Neuronal stem cell (in vitro differentiated cells): ENCODE data around the gene DPH7.
A peak's percentile ranks its signal among the peaks of the same experiment; 100 is the strongest.

Experiments used
- DNase-seq: peaks from one replicate; pipeline ENCODE4 v3.0.0-alpha.2; 2013; ENCODE audit warnings: low spot score
- H2AFZ ChIP-seq: one replicate; pipeline ENCODE4 v1.6.1; 2013; ENCODE audit warnings: mild to moderate bottlenecking, low read length, inconsistent platforms
- H2AK5ac ChIP-seq: 2 replicates; pipeline ENCODE4 v1.6.1; 2013; ENCODE audit warnings: low read depth, mild to moderate bottlenecking, inconsistent platforms, low read length, moderate library complexity, mixed read lengths
- H2BK120ac ChIP-seq: 2 replicates; pipeline ENCODE4 v1.6.1; 2013; ENCODE audit warnings: low read depth, mild to moderate bottlenecking, inconsistent platforms, low read length, moderate library complexity, mixed read lengths
- H2BK12ac ChIP-seq: one replicate; pipeline ENCODE4 v1.6.1; 2013; ENCODE audit warnings: low read length, inconsistent platforms
- H2BK15ac ChIP-seq: 2 replicates; pipeline ENCODE4 v1.6.1; 2013; ENCODE audit warnings: mild to moderate bottlenecking, low read length, inconsistent platforms, mixed read lengths
- H2BK5ac ChIP-seq: one replicate; pipeline ENCODE4 v1.6.1; 2013; ENCODE audit warnings: inconsistent platforms, mild to moderate bottlenecking, low read length, moderate library complexity
- H3K14ac ChIP-seq: one replicate; pipeline ENCODE4 v1.6.1; 2013; ENCODE audit warnings: low read length, inconsistent platforms
- H3K18ac ChIP-seq: 2 replicates; pipeline ENCODE4 v1.6.1; 2013; ENCODE audit warnings: low read length, inconsistent platforms
- H3K23ac ChIP-seq: 2 replicates; pipeline ENCODE4 v1.6.1; 2013; ENCODE audit warnings: low read depth, mild to moderate bottlenecking, mixed read lengths, low read length, inconsistent platforms; ENCODE audit not compliant: poor library complexity
- H3K27ac ChIP-seq: replicated peaks from 3 replicates; pipeline ENCODE4 v1.5.1; 2013; ENCODE audit warnings: low read length, inconsistent platforms
- H3K27me3 ChIP-seq, 3 experiments: 2 replicates each; pipeline ENCODE4 v1.6.1; 2013; ENCODE audit warnings: low read length in 3 of 3, mild to moderate bottlenecking in 2 of 3, inconsistent platforms in 1 of 3, low read depth in 1 of 3, mixed read lengths in 1 of 3, moderate library complexity in 1 of 3; ENCODE audit not compliant: control insufficient read depth in 3 of 3, insufficient read depth in 3 of 3
- H3K36me3 ChIP-seq, 2 donors: replicated peaks in 1 of 2; 2 replicates each; pipeline ENCODE4 v1.6.1; 2013; ENCODE audit warnings: low read length in 2 of 2; ENCODE audit not compliant: control insufficient read depth in 2 of 2, insufficient read depth in 2 of 2
- H3K4ac ChIP-seq: 2 replicates; pipeline ENCODE4 v1.6.1; 2013; ENCODE audit warnings: inconsistent platforms, mild to moderate bottlenecking, low read length, moderate library complexity
- H3K4me1 ChIP-seq, 2 donors: 1 replicate in 1 of 2; 2 replicates in 1 of 2; pipeline ENCODE4 v1.6.1; 2013; ENCODE audit warnings: low read length in 2 of 2, low read depth in 1 of 2; ENCODE audit not compliant: control insufficient read depth in 2 of 2, insufficient read depth in 1 of 2
- H3K4me2 ChIP-seq: one replicate; pipeline ENCODE4 v1.6.1; 2013; ENCODE audit warnings: mild to moderate bottlenecking, low read length, inconsistent platforms; ENCODE audit not compliant: insufficient read depth, poor library complexity, severe bottlenecking
- H3K4me3 ChIP-seq, 2 donors: 2 replicates each; pipeline ENCODE4 v1.5.1; 2013; ENCODE audit warnings: low read length in 2 of 2, mild to moderate bottlenecking in 2 of 2, inconsistent platforms in 1 of 2, moderate library complexity in 1 of 2
- H3K79me1 ChIP-seq: one replicate; pipeline ENCODE4 v1.6.1; 2013; ENCODE audit warnings: low read depth, mild to moderate bottlenecking, inconsistent platforms, low read length, moderate library complexity
- H3K9ac ChIP-seq: one replicate; pipeline ENCODE4 v1.6.1; 2013; ENCODE audit warnings: mild to moderate bottlenecking, low read depth, low read length, inconsistent platforms; ENCODE audit not compliant: poor library complexity
- H3K9me3 ChIP-seq, 2 donors: replicated peaks in 1 of 2; 2 replicates each; pipeline versions ENCODE3 to v1.6.1; 2013; ENCODE audit warnings: low read length in 2 of 2, mild to moderate bottlenecking in 2 of 2, inconsistent platforms in 1 of 2, low read depth in 1 of 2, mixed read lengths in 1 of 2, moderate library complexity in 1 of 2; ENCODE audit not compliant: control insufficient read depth in 2 of 2, insufficient read depth in 1 of 2
- H4K8ac ChIP-seq: one replicate; pipeline ENCODE4 v1.6.1; 2013; ENCODE audit warnings: low read depth, mild to moderate bottlenecking, inconsistent platforms, low read length, moderate library complexity
- H4K91ac ChIP-seq: one replicate; pipeline ENCODE4 v1.6.1; 2013; ENCODE audit warnings: low read length, low read depth, mild to moderate bottlenecking, inconsistent platforms; ENCODE audit not compliant: poor library complexity
- WGBS, 2 donors: extraction: QIAGEN DNeasy Blood & Tissue Kit; methylation state at CpG; one replicate each; pipeline ENCODE4 v1.1.7; 2013; ENCODE audit warnings: missing lambda C conversion rate in 2 of 2, mixed read lengths in 1 of 2; ENCODE audit not compliant: insufficient read length in 2 of 2, insufficient replicate concordance in 1 of 2; ENCODE audit errors: extremely low coverage in 2 of 2; 5-methylcytosine and 5-hydroxymethylcytosine counted together

Gene DPH7

GRCh38 chr9:137564134-137564533, 14.6 kb downstream of the DPH7 start:
- H3K27ac ChIP-seq, result no peak overlapping the region
- H3K79me1 ChIP-seq, result peaks cover 3% of the 10 kb centered on the region
- H3K23ac ChIP-seq, result no peak overlapping the region
- no peaks in the 10 kb centered on the region for H3K27me3 ChIP-seq
- no peak overlapping the region for H3K9ac ChIP-seq
- H3K4me3 ChIP-seq, result peak overlapping the region in 1 of 2 donors; percentile 43
- no peak overlapping the region for H4K8ac ChIP-seq
- H2BK120ac ChIP-seq, result no peak overlapping the region
- H3K14ac ChIP-seq, result no peak overlapping the region
- no peaks in the 10 kb centered on the region for H3K4me1 ChIP-seq
- no peak overlapping the region for H2AFZ ChIP-seq
- H2AK5ac ChIP-seq, result no peak overlapping the region
- H3K18ac ChIP-seq, result no peak overlapping the region
- no peak overlapping the region for H2BK12ac ChIP-seq
- no peak overlapping the region for H2BK15ac ChIP-seq
- peaks cover 0 to 2% of the 10 kb centered on the region in 2 donors for H3K9me3 ChIP-seq
- H3K36me3 ChIP-seq, result peaks cover 25 to 55% of the 10 kb centered on the region in 2 donors
- H3K4me2 ChIP-seq, result no peak overlapping the region
- H2BK5ac ChIP-seq, result no peak overlapping the region
- H3K4ac ChIP-seq, result no peak overlapping the region
- DNase-seq, result no peak
- H4K91ac ChIP-seq, result no peak overlapping the region
- no CpG with 5 or more reads among the region's 10 CpGs for WGBS, 2 donors

GRCh38 chr9:137558127-137558526, 20.6 kb downstream of the DPH7 start:
- Histone ChIP-seq H3K23ac (no peak overlapping the region), H2BK12ac (no peak overlapping the region), H3K4me1 (no peaks in the 10 kb centered on the region), H3K14ac (no peak overlapping the region), H3K9me3 (peaks cover 0 to 2% of the 10 kb centered on the region in 2 donors), H3K18ac (no peak overlapping the region), H3K4me2 (no peak overlapping the region), H2AK5ac (no peak overlapping the region), H3K9ac (no peak overlapping the region), H4K91ac (no peak overlapping the region), H4K8ac (no peak overlapping the region), H2BK15ac (no peak overlapping the region), H3K4ac (no peak overlapping the region), H3K27ac (no peak overlapping the region), H3K36me3 (peaks cover 33 to 76% of the 10 kb centered on the region in 2 donors), H3K27me3 (no peaks in the 10 kb centered on the region), H3K79me1 (peaks cover 2% of the 10 kb centered on the region), H2BK5ac (no peak overlapping the region), H2AFZ (no peak overlapping the region), H3K4me3 (no peak overlapping the region), H2BK120ac (no peak overlapping the region)
- DNase-seq, result no peak
- no CpG with 5 or more reads among the region's 4 CpGs for WGBS, 2 donors

DNA sequence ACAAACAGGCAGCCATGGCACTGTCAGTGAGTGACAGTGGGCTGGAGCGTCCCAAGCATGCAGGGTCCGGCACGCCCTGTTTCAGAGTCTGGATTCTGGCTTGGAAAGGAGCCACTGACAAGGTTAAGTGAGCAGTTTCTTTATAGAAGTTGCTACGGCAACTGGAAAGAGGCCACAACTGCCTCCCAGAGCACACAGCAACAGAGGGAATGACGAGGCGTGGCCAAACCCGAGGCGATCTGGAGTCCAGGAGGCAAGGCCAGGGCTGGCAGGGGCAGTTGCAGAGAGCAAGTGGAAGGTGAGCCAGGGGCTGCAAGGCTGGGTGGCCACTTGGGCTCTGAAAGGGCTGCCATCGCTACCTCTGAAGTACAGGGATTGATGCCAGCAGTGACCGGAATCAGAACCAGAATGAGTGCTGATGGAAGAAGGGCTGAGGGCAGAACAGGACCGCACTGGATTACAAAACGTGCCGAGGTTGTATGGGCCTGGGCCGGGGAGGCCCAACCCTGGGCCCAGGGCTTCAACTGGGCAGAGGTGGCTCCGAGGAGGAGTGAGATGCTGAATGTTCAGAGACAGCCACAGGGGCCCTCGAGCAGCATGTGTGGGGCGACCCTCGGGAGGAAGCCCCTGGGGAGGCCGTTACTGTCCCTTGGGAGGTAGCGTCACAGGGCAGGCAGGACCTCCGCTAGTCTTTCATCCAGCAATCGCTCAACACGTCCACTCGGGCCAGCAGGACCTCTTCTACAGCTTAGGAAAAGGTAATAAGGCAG, 22.5 kb downstream of the DPH7 start:
- no peak overlapping the region for H3K23ac ChIP-seq
- no peak overlapping the region for H2BK120ac ChIP-seq
- H3K27me3 ChIP-seq, result no peaks in the 10 kb centered on the region
- no peak overlapping the region for H3K4me2 ChIP-seq
- H3K27ac ChIP-seq, result no peak overlapping the region
- no peak overlapping the region for H2BK15ac ChIP-seq
- H3K9ac ChIP-seq, result no peak overlapping the region
- H2BK12ac ChIP-seq, result no peak overlapping the region
- H4K8ac ChIP-seq, result no peak overlapping the region
- H3K4me3 ChIP-seq, result peak overlapping the region in 1 of 2 donors; percentile 12
- H2BK5ac ChIP-seq, result no peak overlapping the region
- H2AFZ ChIP-seq, result no peak overlapping the region
- H3K4me1 ChIP-seq, result peaks cover 2 to 5% of the 10 kb centered on the region in 2 donors
- no CpG with 5 or more reads among the region's 24 CpGs for WGBS, 2 donors
- no peak overlapping the region for H4K91ac ChIP-seq
- peaks cover 5% of the 10 kb centered on the region for H3K79me1 ChIP-seq
- no peak overlapping the region for H2AK5ac ChIP-seq
- no peak for DNase-seq
- H3K36me3 ChIP-seq, result peaks cover 32 to 68% of the 10 kb centered on the region in 2 donors
- no peak overlapping the region for H3K18ac ChIP-seq
- H3K4ac ChIP-seq, result no peak overlapping the region
- no peak overlapping the region for H3K14ac ChIP-seq
- peaks cover 0 to 2% of the 10 kb centered on the region in 2 donors for H3K9me3 ChIP-seq

DNA sequence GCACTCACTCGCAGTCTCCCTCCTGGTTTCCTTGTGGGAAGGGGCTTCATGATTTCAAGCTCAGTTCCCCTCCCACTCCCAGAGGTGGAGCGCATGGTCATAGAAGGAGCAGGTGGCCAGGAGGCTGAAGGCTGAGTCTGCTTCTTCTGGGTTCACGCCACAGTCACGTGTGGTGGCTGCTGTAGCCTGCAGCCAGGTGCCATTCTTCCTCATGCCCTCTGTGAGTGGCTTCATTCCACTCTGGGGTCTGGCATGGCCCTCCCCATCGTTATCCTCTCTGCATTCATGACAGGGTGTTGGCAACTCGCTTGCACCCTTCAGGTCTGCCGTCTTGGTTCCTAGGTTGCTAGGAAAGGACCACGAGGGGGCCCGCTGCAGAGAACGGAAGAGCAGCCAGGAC, 23.5 kb downstream of the DPH7 start:
- Histone ChIP-seq H2AFZ (no peak overlapping the region), H3K27me3 (no peaks in the 10 kb centered on the region), H3K4ac (no peak overlapping the region), H3K4me2 (peak overlapping the region; percentile 2), H3K36me3 (peaks cover 32 to 62% of the 10 kb centered on the region in 2 donors), H2AK5ac (no peak overlapping the region), H3K4me3 (peak overlapping the region in 1 of 2 donors; percentile 53), H3K9ac (no peak overlapping the region), H2BK15ac (no peak overlapping the region), H4K8ac (no peak overlapping the region), H3K9me3 (peaks cover 0 to 2% of the 10 kb centered on the region in 2 donors), H3K79me1 (peaks cover 5% of the 10 kb centered on the region), H2BK5ac (no peak overlapping the region), H2BK12ac (no peak overlapping the region), H3K27ac (no peak overlapping the region), H4K91ac (no peak overlapping the region), H3K4me1 (peaks cover 2 to 7% of the 10 kb centered on the region in 2 donors), H3K23ac (no peak overlapping the region), H3K14ac (no peak overlapping the region), H2BK120ac (no peak overlapping the region), H3K18ac (no peak overlapping the region)
- no peak for DNase-seq
- no CpG with 5 or more reads among the region's 10 CpGs for WGBS, 2 donors
